ENCODE results near the gene B4GALT2.

- no peak for TF ChIP-seq CTCF (IDR thresholded peaks at IDR 0.05)
- TF ChIP-seq POLR2A (IDR thresholded peaks at IDR 0.05): peak in 1 of 2 donors; percentile 57
Measured at GRCh38 chr1:44032170-44032790, 53.3 kb downstream of the B4GALT2 start.

Measured in Peyer's patch (tissue), 4 donors.